Gastroesophageal sphincter (tissue), 4 donors: ENCODE measurements around the gene CHSY3. TPM values are rescaled to one million over a fixed set of nuclear protein-coding genes. Genes with fewer than 3 reads are reported as not detected.

Experiments used
- ATAC-seq: fragments of 150-250 bp; one replicate; pipeline ENCODE4 v1.9.1; 2016; ENCODE audit warnings: mild to moderate bottlenecking, moderate library complexity
- H3K27ac ChIP-seq, 4 donors: fragments of 200-600 bp; sonication (generic) in 3 of 4; 1 replicate in 3 of 4; 2 replicates in 1 of 4; pipeline ENCODE4 v1.5.1; 2016 to 2019
- H3K27me3 ChIP-seq: fragments of 200-600 bp; sonication (generic); one replicate; pipeline ENCODE4 v1.5.1; 2019
- H3K36me3 ChIP-seq, 2 donors: fragments of 200-600 bp; sonication (generic); one replicate each; pipeline ENCODE4 v1.5.1; 2019; ENCODE audit warnings: control low read depth in 1 of 2
- H3K4me1 ChIP-seq, 3 donors: fragments of 200-600 bp; sonication (generic); 1 replicate in 2 of 3; 2 replicates in 1 of 3; pipeline ENCODE4 v1.5.1; 2016 to 2019; ENCODE audit warnings: control low read depth in 2 of 3
- H3K4me3 ChIP-seq, 2 donors: fragments of 200-600 bp; sonication (generic); one replicate each; pipeline ENCODE4 v1.5.1; 2019; ENCODE audit warnings: mild to moderate bottlenecking in 1 of 2, moderate library complexity in 1 of 2
- H3K9me3 ChIP-seq, 3 donors: fragments of 200-600 bp; sonication (generic); one replicate each; pipeline ENCODE4 v1.5.1; 2017 to 2019; ENCODE audit warnings: control low read depth in 2 of 3
- EP300 ChIP-seq: sonication (generic); formaldehyde crosslinking; IDR thresholded peaks from one replicate; pipeline ENCODE4 v1.6.1; 2017; ENCODE audit warnings: antibody characterized with exemption, mild to moderate bottlenecking
- POLR2A ChIP-seq, 2 donors: fragments of 450-650 bp; IDR thresholded peaks; one replicate each; pipeline ENCODE4 v1.6.1; 2017; ENCODE audit warnings: antibody characterized with exemption in 2 of 2, mild to moderate bottlenecking in 2 of 2, moderate library complexity in 1 of 2
- POLR2AphosphoS5 ChIP-seq: sonication (generic); formaldehyde crosslinking; IDR thresholded peaks from one replicate; pipeline ENCODE4 v1.6.1; 2017; ENCODE audit warnings: antibody characterized with exemption
- WGBS, 2 donors: methylation state at CpG; one replicate each; pipeline ENCODE4 v1.1.5; 2018; ENCODE audit warnings: low coverage in 1 of 2; 5-methylcytosine and 5-hydroxymethylcytosine counted together
- total RNA-seq, 4 donors: library from RNA; depleted of rRNA; stranded (reverse); fragments of >200 nt; gene quantifications; one replicate each; pipeline ENCODE4 v1.1.0, GENCODE V29; 2016
- TF ChIP-seq, protein P1 (sequence below), 4 experiments: fragments of 200-600 bp in 2 of 4; fragments of 450-650 bp in 2 of 4; sonication (generic) in 1 of 4; IDR thresholded peaks; one replicate each; pipeline ENCODE4 v1.5.1; 2017 to 2019; ENCODE audit warnings: antibody characterized with exemption in 4 of 4, mild to moderate bottlenecking in 2 of 4, moderate library complexity in 2 of 4

CHSY3 gene
- total RNA-seq, 4 donors from 2014 or later = 0.78 to 3.4 (median 2.8) TPM

- no peak for ATAC-seq
- TF ChIP-seq EP300 (no peak), POLR2AphosphoS5 (no peak), POLR2A (IDR thresholded peaks at IDR 0.05) (no peak)
- TF ChIP-seq, protein P1, sequence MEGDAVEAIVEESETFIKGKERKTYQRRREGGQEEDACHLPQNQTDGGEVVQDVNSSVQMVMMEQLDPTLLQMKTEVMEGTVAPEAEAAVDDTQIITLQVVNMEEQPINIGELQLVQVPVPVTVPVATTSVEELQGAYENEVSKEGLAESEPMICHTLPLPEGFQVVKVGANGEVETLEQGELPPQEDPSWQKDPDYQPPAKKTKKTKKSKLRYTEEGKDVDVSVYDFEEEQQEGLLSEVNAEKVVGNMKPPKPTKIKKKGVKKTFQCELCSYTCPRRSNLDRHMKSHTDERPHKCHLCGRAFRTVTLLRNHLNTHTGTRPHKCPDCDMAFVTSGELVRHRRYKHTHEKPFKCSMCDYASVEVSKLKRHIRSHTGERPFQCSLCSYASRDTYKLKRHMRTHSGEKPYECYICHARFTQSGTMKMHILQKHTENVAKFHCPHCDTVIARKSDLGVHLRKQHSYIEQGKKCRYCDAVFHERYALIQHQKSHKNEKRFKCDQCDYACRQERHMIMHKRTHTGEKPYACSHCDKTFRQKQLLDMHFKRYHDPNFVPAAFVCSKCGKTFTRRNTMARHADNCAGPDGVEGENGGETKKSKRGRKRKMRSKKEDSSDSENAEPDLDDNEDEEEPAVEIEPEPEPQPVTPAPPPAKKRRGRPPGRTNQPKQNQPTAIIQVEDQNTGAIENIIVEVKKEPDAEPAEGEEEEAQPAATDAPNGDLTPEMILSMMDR (IDR thresholded peaks at IDR 0.05) = no peak
- Histone ChIP-seq H3K4me3 (no peak overlapping the region), H3K27me3 (no peaks in the 10 kb centered on the region), H3K27ac (no peak overlapping the region), H3K9me3 (no peaks in the 10 kb centered on the region), H3K4me1 (no peaks in the 10 kb centered on the region), H3K36me3 (no peaks in the 10 kb centered on the region)
- WGBS, 2 donors = 67 to 97% methylated on average over 1 to 2 of the region's 2 CpGs
Observed at GRCh38 chr5:130096483-130096882, 192.2 kb downstream of the CHSY3 start.

DNA sequence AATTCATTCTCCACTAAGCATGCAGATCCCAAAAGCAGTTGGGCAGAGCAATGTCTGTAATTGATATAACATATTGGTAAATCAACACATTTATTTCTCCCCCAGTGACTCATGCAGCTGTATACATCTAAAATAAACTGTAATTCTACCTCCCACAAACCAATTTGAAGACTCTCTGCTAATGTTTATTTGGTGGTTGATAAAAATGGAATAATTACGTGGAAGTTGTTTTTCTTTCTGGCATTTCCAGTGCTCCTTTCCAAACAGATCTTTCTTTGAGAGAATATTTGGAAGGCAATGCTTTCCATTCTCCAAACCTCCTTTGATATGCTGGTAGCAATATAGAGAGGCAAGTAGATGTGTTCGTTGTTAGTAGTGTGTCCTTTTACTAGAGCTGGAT lies 194.7 kb downstream of the CHSY3 start:
- TF ChIP-seq POLR2AphosphoS5 = no peak
- no peak for TF ChIP-seq POLR2A (IDR thresholded peaks at IDR 0.05)
- TF ChIP-seq, protein P1 (IDR thresholded peaks at IDR 0.05) = no peak
- TF ChIP-seq EP300 = no peak
- no peak overlapping the region for H3K27ac ChIP-seq
- no peak for ATAC-seq
- no peaks in the 10 kb centered on the region for H3K4me1 ChIP-seq
- 17 to 23% methylated on average over 1 to 2 of the region's 2 CpGs for WGBS, 2 donors
- H3K36me3 ChIP-seq = no peaks in the 10 kb centered on the region
- no peaks in the 10 kb centered on the region for H3K9me3 ChIP-seq
- H3K27me3 ChIP-seq = no peaks in the 10 kb centered on the region
- H3K4me3 ChIP-seq = no peak overlapping the region

DNA sequence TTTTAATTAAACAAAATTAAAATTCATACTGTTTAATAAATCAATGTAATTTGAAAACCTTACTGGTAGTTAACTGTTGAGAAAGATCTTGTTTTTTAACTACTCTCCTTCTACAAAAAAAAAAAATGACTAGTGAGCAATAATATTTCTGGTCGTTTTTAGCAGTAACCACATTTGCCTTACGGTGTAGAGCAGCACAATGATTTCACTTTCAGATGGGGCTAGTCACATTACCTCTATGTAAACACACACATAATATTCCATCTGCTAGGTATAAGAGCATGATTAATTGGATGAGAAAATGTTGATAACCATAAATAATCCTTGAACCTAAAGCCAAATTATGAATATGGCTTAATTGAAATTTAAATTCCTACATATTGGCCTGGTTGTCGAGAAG lies 198.1 kb downstream of the CHSY3 start:
- Histone ChIP-seq H3K27me3 (no peaks in the 10 kb centered on the region), H3K4me1 (peaks cover 0 to 8% (median 0%) of the 10 kb centered on the region in 3 donors), H3K36me3 (no peaks in the 10 kb centered on the region), H3K27ac (no peak overlapping the region), H3K9me3 (no peaks in the 10 kb centered on the region), H3K4me3 (no peak overlapping the region)
- no peak for ATAC-seq
- WGBS, 2 donors = 66 to 79% methylated on average over 3 of the region's 3 CpGs
- no peak for TF ChIP-seq POLR2A (IDR thresholded peaks at IDR 0.05)
- TF ChIP-seq POLR2AphosphoS5 = no peak
- TF ChIP-seq, protein P1 (IDR thresholded peaks at IDR 0.05) = no peak
- no peak for TF ChIP-seq EP300

- H3K27me3 ChIP-seq = no peaks in the 10 kb centered on the region
- peaks cover 0 to 8% (median 0%) of the 10 kb centered on the region in 3 donors for H3K4me1 ChIP-seq
- WGBS, 2 donors = 100% methylated on average over 1 of the region's 1 CpG
- no peaks in the 10 kb centered on the region for H3K36me3 ChIP-seq
- no peaks in the 10 kb centered on the region for H3K9me3 ChIP-seq
- no peak for ATAC-seq
- TF ChIP-seq POLR2A (IDR thresholded peaks at IDR 0.05) (no peak), POLR2AphosphoS5 (no peak), EP300 (no peak)
- TF ChIP-seq, protein P1 (IDR thresholded peaks at IDR 0.05) = no peak
- no peak overlapping the region for H3K4me3 ChIP-seq
- no peak overlapping the region for H3K27ac ChIP-seq
Observed at GRCh38 chr5:130102960-130103359, 198.7 kb downstream of the CHSY3 start.

DNA sequence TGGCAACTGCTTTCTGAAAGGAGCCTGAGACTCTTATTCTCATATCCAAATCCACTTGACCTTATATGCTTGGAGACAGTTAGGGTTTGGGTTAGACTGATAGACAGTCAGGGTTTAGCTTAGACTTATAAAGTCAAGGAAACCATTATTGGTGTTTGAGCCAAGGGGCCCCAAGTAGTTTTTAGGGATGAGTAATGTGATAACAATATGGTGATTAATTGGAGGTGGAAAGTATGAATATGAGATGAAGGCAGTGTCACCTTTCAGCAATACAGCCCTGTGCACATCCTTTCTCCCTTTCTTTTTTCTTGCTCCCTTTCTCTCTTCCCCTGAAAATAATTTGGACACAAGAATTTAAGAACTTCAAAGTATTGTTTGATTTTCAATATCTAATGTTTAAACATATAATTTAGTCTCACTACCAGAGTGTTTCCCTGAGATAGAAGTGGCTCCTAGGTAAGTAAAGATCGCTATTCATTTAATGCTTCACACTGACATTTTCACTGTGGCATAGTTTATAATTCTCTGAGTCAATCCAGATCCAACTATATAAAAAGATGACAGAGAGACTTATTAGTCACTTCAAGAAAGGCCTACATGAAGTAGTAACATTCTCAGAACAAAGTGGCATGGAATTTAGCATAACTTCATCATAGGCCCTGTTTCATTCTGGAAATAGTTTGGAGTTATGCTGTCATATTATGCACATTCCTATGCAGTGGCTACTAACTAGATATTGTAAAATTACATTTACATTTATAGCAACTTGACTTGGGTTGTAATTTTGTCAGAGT lies 200.8 kb downstream of the CHSY3 start:
- Histone ChIP-seq H3K27ac (no peak overlapping the region), H3K27me3 (no peaks in the 10 kb centered on the region), H3K4me1 (peaks cover 0 to 8% (median 0%) of the 10 kb centered on the region in 3 donors), H3K36me3 (no peaks in the 10 kb centered on the region), H3K4me3 (no peak overlapping the region), H3K9me3 (no peaks in the 10 kb centered on the region)
- WGBS, 2 donors = 57 to 62% methylated on average over 1 of the region's 1 CpG
- no peak for ATAC-seq
- no peak for TF ChIP-seq POLR2AphosphoS5
- no peak for TF ChIP-seq EP300
- TF ChIP-seq, protein P1 (IDR thresholded peaks at IDR 0.05) = no peak
- no peak for TF ChIP-seq POLR2A (IDR thresholded peaks at IDR 0.05)
